GM23248 (cell line): ENCODE measurements around the gene CNOT2.

Source experiments
- EZH2 ChIP-seq: fragments of 200-600 bp; sonication (generic); IDR thresholded peaks from 2 replicates; pipeline ENCODE4 v1.6.1; 2018; ENCODE audit warnings: antibody characterized with exemption, mild to moderate bottlenecking; ENCODE audit not compliant: insufficient read depth, poor library complexity, severe bottlenecking
- EZH2phosphoT487 ChIP-seq: fragments of 200-600 bp; sonication (generic); IDR thresholded peaks from 2 replicates; pipeline ENCODE4 v1.6.1; 2018; ENCODE audit warnings: antibody characterized with exemption, moderate library complexity, mild to moderate bottlenecking, low read depth; ENCODE audit not compliant: insufficient read depth

DNA sequence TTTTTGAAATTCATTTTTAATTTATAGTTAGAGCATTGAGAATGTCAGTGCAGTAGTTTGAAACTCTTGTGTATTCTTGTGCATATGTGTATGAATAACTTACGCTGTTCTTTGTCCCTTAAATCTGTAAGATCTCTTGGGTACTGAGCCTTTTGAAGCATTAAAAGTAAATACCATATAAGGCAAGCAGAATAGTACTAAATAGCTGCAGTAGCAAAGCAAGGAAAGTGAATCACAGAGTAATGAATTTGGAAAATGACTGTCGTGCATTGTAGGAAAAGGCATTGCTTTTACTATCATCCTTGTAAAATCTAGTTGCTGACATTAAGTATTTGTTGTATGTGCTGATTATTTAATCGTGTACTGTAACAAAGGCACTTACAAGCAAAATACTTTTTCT is 12.1 kb downstream of the CNOT2 start:
- TF ChIP-seq EZH2 (no peak), EZH2phosphoT487 (no peak)
